ENCODE measurements around the gene ARHGEF6. TPM values are rescaled to one million over a fixed set of nuclear protein-coding genes. Genes with fewer than 3 reads are reported as not detected.

ARHGEF6 gene
- total RNA-seq, 3 donors from 2014 or later = 16.1 to 18.8 (median 16.8) TPM

GRCh38 chrX:136674270-136674985 is 106.3 kb downstream of the ARHGEF6 start:
- H3K4me3 Mint-ChIP-seq = peak overlapping the region; percentile 17
- peak; percentile 26 to 36 for ATAC-seq
- no peak for DNase-seq
- H3K9me3 Mint-ChIP-seq = no peaks in the 10 kb centered on the region
- peaks cover 18% of the 10 kb centered on the region for H3K36me3 Mint-ChIP-seq (ENCODE audit: insufficient read depth)
- no peaks in the 10 kb centered on the region for H3K27me3 Mint-ChIP-seq (ENCODE audit: low read depth)
- H3K4me1 Mint-ChIP-seq (ENCODE audit: low read depth) = peaks cover 82% of the 10 kb centered on the region

GRCh38 chrX:136671006-136671610 is 109.6 kb downstream of the ARHGEF6 start:
- Mint-ChIP-seq H3K4me3 (no peak overlapping the region), H3K9me3 (no peaks in the 10 kb centered on the region), H3K36me3 (ENCODE audit: insufficient read depth) (peaks cover 35% of the 10 kb centered on the region), H3K27me3 (ENCODE audit: low read depth) (no peaks in the 10 kb centered on the region), H3K4me1 (ENCODE audit: low read depth) (peaks cover 75% of the 10 kb centered on the region)
- ATAC-seq = no peak
- DNase-seq = no peak

- DNase-seq (no peak), ATAC-seq (no peak)
- peaks cover 47% of the 10 kb centered on the region for H3K36me3 Mint-ChIP-seq (ENCODE audit: insufficient read depth)
- H3K4me1 Mint-ChIP-seq (ENCODE audit: low read depth) = peaks cover 68% of the 10 kb centered on the region
- H3K4me3 Mint-ChIP-seq = no peak overlapping the region
- no peaks in the 10 kb centered on the region for H3K9me3 Mint-ChIP-seq
- no peaks in the 10 kb centered on the region for H3K27me3 Mint-ChIP-seq (ENCODE audit: low read depth)
Measured at GRCh38 chrX:136667446-136668168, 113.1 kb downstream of the ARHGEF6 start.

GRCh38 chrX:136666088-136666487 is 114.6 kb downstream of the ARHGEF6 start:
- peaks cover 43% of the 10 kb centered on the region for H3K36me3 Mint-ChIP-seq (ENCODE audit: insufficient read depth)
- ATAC-seq (no peak), DNase-seq (no peak)
- H3K4me3 Mint-ChIP-seq = no peak overlapping the region
- H3K9me3 Mint-ChIP-seq = no peaks in the 10 kb centered on the region
- H3K4me1 Mint-ChIP-seq (ENCODE audit: low read depth) = peaks cover 65% of the 10 kb centered on the region
- H3K27me3 Mint-ChIP-seq (ENCODE audit: low read depth) = no peaks in the 10 kb centered on the region

GRCh38 chrX:136665258-136665900 is 115.4 kb downstream of the ARHGEF6 start:
- DNase-seq (no peak), ATAC-seq (no peak)
- Mint-ChIP-seq H3K4me1 (ENCODE audit: low read depth) (peaks cover 62% of the 10 kb centered on the region), H3K9me3 (no peaks in the 10 kb centered on the region), H3K27me3 (ENCODE audit: low read depth) (no peaks in the 10 kb centered on the region), H3K4me3 (no peak overlapping the region), H3K36me3 (ENCODE audit: insufficient read depth) (peaks cover 47% of the 10 kb centered on the region)

- no peak for DNase-seq
Measured at GRCh38 chrX:136662976-136663375, 117.8 kb downstream of the ARHGEF6 start.

GRCh38 chrX:136662104-136662503 is 118.6 kb downstream of the ARHGEF6 start:
- peaks cover 42% of the 10 kb centered on the region for H3K36me3 Mint-ChIP-seq (ENCODE audit: insufficient read depth)
- DNase-seq (no peak), ATAC-seq (no peak)
- no peaks in the 10 kb centered on the region for H3K9me3 Mint-ChIP-seq
- H3K27me3 Mint-ChIP-seq (ENCODE audit: low read depth) = no peaks in the 10 kb centered on the region
- H3K4me3 Mint-ChIP-seq = peak overlapping the region; percentile 2
- H3K4me1 Mint-ChIP-seq (ENCODE audit: low read depth) = peaks cover 72% of the 10 kb centered on the region

More at GRCh38 chrX:136662976-136663375, 117.8 kb downstream of the ARHGEF6 start:
- H3K27me3 Mint-ChIP-seq (ENCODE audit: low read depth) = no peaks in the 10 kb centered on the region
- H3K36me3 Mint-ChIP-seq (ENCODE audit: insufficient read depth) = peaks cover 42% of the 10 kb centered on the region
- H3K4me1 Mint-ChIP-seq (ENCODE audit: low read depth) = peaks cover 73% of the 10 kb centered on the region
- no peak overlapping the region for H3K4me3 Mint-ChIP-seq
- H3K9me3 Mint-ChIP-seq = no peaks in the 10 kb centered on the region
- no peak for ATAC-seq

GRCh38 chrX:136660896-136661295 is 119.8 kb downstream of the ARHGEF6 start:
- H3K4me3 Mint-ChIP-seq = peak overlapping the region; percentile 20
- ATAC-seq (no peak), DNase-seq (no peak)
- H3K27me3 Mint-ChIP-seq (ENCODE audit: low read depth) = no peaks in the 10 kb centered on the region
- H3K9me3 Mint-ChIP-seq = no peaks in the 10 kb centered on the region
- H3K4me1 Mint-ChIP-seq (ENCODE audit: low read depth) = peaks cover 80% of the 10 kb centered on the region
- peaks cover 52% of the 10 kb centered on the region for H3K36me3 Mint-ChIP-seq (ENCODE audit: insufficient read depth)

GRCh38 chrX:136659174-136659573 is 121.6 kb downstream of the ARHGEF6 start:
- H3K4me1 Mint-ChIP-seq (ENCODE audit: low read depth) = peaks cover 80% of the 10 kb centered on the region
- no peaks in the 10 kb centered on the region for H3K9me3 Mint-ChIP-seq
- DNase-seq (no peak), ATAC-seq (peak; percentile 54 to 72)
- H3K27me3 Mint-ChIP-seq (ENCODE audit: low read depth) = no peaks in the 10 kb centered on the region
- H3K4me3 Mint-ChIP-seq = peak overlapping the region; percentile 95
- H3K36me3 Mint-ChIP-seq (ENCODE audit: insufficient read depth) = peaks cover 59% of the 10 kb centered on the region

GRCh38 chrX:136658151-136658550 is 122.6 kb downstream of the ARHGEF6 start:
- DNase-seq (no peak), ATAC-seq (peak; percentile 26 to 39)
- no peaks in the 10 kb centered on the region for H3K27me3 Mint-ChIP-seq (ENCODE audit: low read depth)
- peak overlapping the region; percentile 95 for H3K4me3 Mint-ChIP-seq
- peaks cover 62% of the 10 kb centered on the region for H3K36me3 Mint-ChIP-seq (ENCODE audit: insufficient read depth)
- peaks cover 80% of the 10 kb centered on the region for H3K4me1 Mint-ChIP-seq (ENCODE audit: low read depth)
- H3K9me3 Mint-ChIP-seq = no peaks in the 10 kb centered on the region

GRCh38 chrX:136656361-136656964 is 124.3 kb downstream of the ARHGEF6 start:
- ATAC-seq (peak in 1 of 2 donors; percentile 12), DNase-seq (no peak)
- Mint-ChIP-seq H3K4me3 (peak overlapping the region; percentile 95), H3K4me1 (ENCODE audit: low read depth) (peaks cover 73% of the 10 kb centered on the region), H3K27me3 (ENCODE audit: low read depth) (no peaks in the 10 kb centered on the region), H3K9me3 (no peaks in the 10 kb centered on the region), H3K36me3 (ENCODE audit: insufficient read depth) (peaks cover 78% of the 10 kb centered on the region)

- DNase-seq (no peak), ATAC-seq (peak; percentile 52 to 58)
- Mint-ChIP-seq H3K27me3 (ENCODE audit: low read depth) (no peaks in the 10 kb centered on the region), H3K4me3 (peak overlapping the region; percentile 95), H3K9me3 (no peaks in the 10 kb centered on the region), H3K36me3 (ENCODE audit: insufficient read depth) (peaks cover 80% of the 10 kb centered on the region), H3K4me1 (ENCODE audit: low read depth) (peaks cover 46% of the 10 kb centered on the region)
Measured at GRCh38 chrX:136652822-136653723, 127.7 kb downstream of the ARHGEF6 start.

- peaks cover 43% of the 10 kb centered on the region for H3K4me1 Mint-ChIP-seq (ENCODE audit: low read depth)
- peaks cover 60% of the 10 kb centered on the region for H3K36me3 Mint-ChIP-seq (ENCODE audit: insufficient read depth)
- no peaks in the 10 kb centered on the region for H3K9me3 Mint-ChIP-seq
- H3K4me3 Mint-ChIP-seq = peak overlapping the region; percentile 95
- H3K27me3 Mint-ChIP-seq (ENCODE audit: low read depth) = no peaks in the 10 kb centered on the region
- ATAC-seq = no peak
- no peak for DNase-seq
Measured at GRCh38 chrX:136650811-136651210, 129.9 kb downstream of the ARHGEF6 start.

All from activated T-cell treated with anti-CD3 and anti-CD28 coated beads, Interleukin-2, amount 50 U/mL, for 4 hours (primary cell).